ENCODE measurements around the gene ZNF17.

GRCh38 chr19:57389194-57389729 lies 21.7 kb upstream of the ZNF17 start:
- TF ChIP-seq EZH2 (IDR thresholded peaks at IDR 0.05; ENCODE audit: borderline replicate concordance, insufficient read depth, low read depth, low read length, poor library complexity, severe bottlenecking), result no peak
- no peak for TF ChIP-seq CTCF (IDR thresholded peaks at IDR 0.05)
